Fibroblast of lung (primary cell): Measurements from ENCODE around the gene ADAMTS17. TPM values are rescaled to one million over a fixed set of nuclear protein-coding genes. Genes with fewer than 3 reads are reported as not detected.

ENCODE experiments used
- DNase-seq, 2 donors: peaks; one replicate each; pipeline versions ENCODE4 v3.0.0 to v3.0.0-alpha.2; 2010; ENCODE audit warnings: low read depth in 2 of 2
- H2AFZ ChIP-seq: 2 replicates; pipeline ENCODE4 v1.5.1; 2012; ENCODE audit warnings: low read length, control low read depth, inconsistent platforms
- H3K27ac ChIP-seq: 2 replicates; pipeline ENCODE4 v1.5.1; 2011; ENCODE audit warnings: low read length, control low read depth; ENCODE audit not compliant: insufficient read depth
- H3K27me3 ChIP-seq: 2 replicates; pipeline ENCODE4 v1.5.1; 2011; ENCODE audit warnings: mild to moderate bottlenecking, low read length; ENCODE audit not compliant: control insufficient read depth, insufficient read depth
- H3K36me3 ChIP-seq: 2 replicates; pipeline ENCODE4 v1.5.1; 2011; ENCODE audit warnings: low read length; ENCODE audit not compliant: control insufficient read depth, insufficient read depth
- H3K4me1 ChIP-seq: 2 replicates; pipeline ENCODE4 v1.5.1; 2011; ENCODE audit warnings: low read length; ENCODE audit not compliant: control insufficient read depth, insufficient read depth; ENCODE audit errors: extremely low read depth
- H3K4me2 ChIP-seq: 2 replicates; pipeline ENCODE4 v1.5.1; 2011; ENCODE audit warnings: low read length, control low read depth; ENCODE audit not compliant: insufficient read depth; ENCODE audit errors: extremely low read depth
- H3K4me3 ChIP-seq, 4 experiments: fragments of 200-600 bp in 1 of 4; sonication (generic) in 1 of 4; replicated peaks in 1 of 4; 2 replicates each; pipeline ENCODE4 v1.5.1; 2011 to 2016; ENCODE audit warnings: low read length in 4 of 4, low read depth in 3 of 4, mild to moderate bottlenecking in 3 of 4, control low read depth in 2 of 4, inconsistent platforms in 1 of 4, mixed read lengths in 1 of 4; ENCODE audit not compliant: insufficient read depth in 1 of 4; ENCODE audit errors: control extremely low read depth in 1 of 4
- H3K79me2 ChIP-seq: 2 replicates; pipeline ENCODE4 v1.5.1; 2012; ENCODE audit warnings: mild to moderate bottlenecking, low read length, inconsistent platforms; ENCODE audit not compliant: control insufficient read depth, insufficient read depth
- H3K9ac ChIP-seq: 2 replicates; pipeline ENCODE4 v1.5.1; 2011; ENCODE audit warnings: mild to moderate bottlenecking, low read length, control low read depth; ENCODE audit not compliant: insufficient read depth
- H3K9me3 ChIP-seq: 2 replicates; pipeline ENCODE4 v1.5.1; 2012; ENCODE audit warnings: low read depth, low read length; ENCODE audit not compliant: control insufficient read depth, insufficient read depth
- H4K20me1 ChIP-seq: 2 replicates; pipeline ENCODE4 v1.5.1; 2011; ENCODE audit warnings: low read length; ENCODE audit not compliant: control insufficient read depth, insufficient read depth; ENCODE audit errors: extremely low read depth
- EZH2 ChIP-seq: IDR thresholded peaks from 2 replicates; pipeline ENCODE4 v1.5.1; 2012; ENCODE audit warnings: low read length, control low read depth, mild to moderate bottlenecking; ENCODE audit errors: missing control alignments
- polyA minus RNA-seq: library from RNA; depleted of rRNA, polyadenylated mRNA; stranded (reverse); fragments of >200 nt; gene quantifications from 2 replicates; pipeline ENCODE4 v1.2.3, GENCODE V29; 2011; ENCODE audit warnings: low replicate concordance
- polyA plus RNA-seq, 2 donors: library from polyadenylated mRNA; depleted of rRNA in 1 of 2; stranded (reverse) in 1 of 2; unstranded in 1 of 2; fragments of >200 nt; gene quantifications; 2 replicates each; pipeline ENCODE4 v1.2.1, GENCODE V29; 2011 to 2012; ENCODE audit warnings: missing spikeins in 1 of 2
- total RNA-seq: library from RNA; depleted of rRNA; stranded (reverse); fragments of >200 nt; gene quantifications from 2 replicates; pipeline ENCODE4 v1.2.1, GENCODE V29; 2014
- TF ChIP-seq, protein P1 (sequence below), 2 donors: IDR thresholded peaks in 1 of 2; conservative IDR thresholded peaks in 1 of 2; 1 replicate in 1 of 2; 2 replicates in 1 of 2; pipeline ENCODE4 v1.5.1; 2011 to 2012; ENCODE audit warnings: low read length in 2 of 2, control low read depth in 1 of 2, inconsistent platforms in 1 of 2, low read depth in 1 of 2, mild to moderate bottlenecking in 1 of 2

ADAMTS17 gene, protein sequence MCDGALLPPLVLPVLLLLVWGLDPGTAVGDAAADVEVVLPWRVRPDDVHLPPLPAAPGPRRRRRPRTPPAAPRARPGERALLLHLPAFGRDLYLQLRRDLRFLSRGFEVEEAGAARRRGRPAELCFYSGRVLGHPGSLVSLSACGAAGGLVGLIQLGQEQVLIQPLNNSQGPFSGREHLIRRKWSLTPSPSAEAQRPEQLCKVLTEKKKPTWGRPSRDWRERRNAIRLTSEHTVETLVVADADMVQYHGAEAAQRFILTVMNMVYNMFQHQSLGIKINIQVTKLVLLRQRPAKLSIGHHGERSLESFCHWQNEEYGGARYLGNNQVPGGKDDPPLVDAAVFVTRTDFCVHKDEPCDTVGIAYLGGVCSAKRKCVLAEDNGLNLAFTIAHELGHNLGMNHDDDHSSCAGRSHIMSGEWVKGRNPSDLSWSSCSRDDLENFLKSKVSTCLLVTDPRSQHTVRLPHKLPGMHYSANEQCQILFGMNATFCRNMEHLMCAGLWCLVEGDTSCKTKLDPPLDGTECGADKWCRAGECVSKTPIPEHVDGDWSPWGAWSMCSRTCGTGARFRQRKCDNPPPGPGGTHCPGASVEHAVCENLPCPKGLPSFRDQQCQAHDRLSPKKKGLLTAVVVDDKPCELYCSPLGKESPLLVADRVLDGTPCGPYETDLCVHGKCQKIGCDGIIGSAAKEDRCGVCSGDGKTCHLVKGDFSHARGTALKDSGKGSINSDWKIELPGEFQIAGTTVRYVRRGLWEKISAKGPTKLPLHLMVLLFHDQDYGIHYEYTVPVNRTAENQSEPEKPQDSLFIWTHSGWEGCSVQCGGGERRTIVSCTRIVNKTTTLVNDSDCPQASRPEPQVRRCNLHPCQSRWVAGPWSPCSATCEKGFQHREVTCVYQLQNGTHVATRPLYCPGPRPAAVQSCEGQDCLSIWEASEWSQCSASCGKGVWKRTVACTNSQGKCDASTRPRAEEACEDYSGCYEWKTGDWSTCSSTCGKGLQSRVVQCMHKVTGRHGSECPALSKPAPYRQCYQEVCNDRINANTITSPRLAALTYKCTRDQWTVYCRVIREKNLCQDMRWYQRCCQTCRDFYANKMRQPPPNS
- total RNA-seq (under 0.01 and 0.17 TPM in 2 replicates), polyA plus RNA-seq (0.01 and 0.09 TPM in 2 replicates), polyA minus RNA-seq (0.98 TPM in 1 of 2 replicates, not detected in the other)
- 0.02 and 0.08 TPM in 2 replicates for polyA plus RNA-seq (2012)

GRCh38 chr15:100341750-100342560 lies at the start of gene ADAMTS17:
Gene ADAMTS17, minus strand, starts transcription at chr15:100341975. Its CDS starts 76 bp downstream, at chr15:100341899.
- TF ChIP-seq, protein P1, sequence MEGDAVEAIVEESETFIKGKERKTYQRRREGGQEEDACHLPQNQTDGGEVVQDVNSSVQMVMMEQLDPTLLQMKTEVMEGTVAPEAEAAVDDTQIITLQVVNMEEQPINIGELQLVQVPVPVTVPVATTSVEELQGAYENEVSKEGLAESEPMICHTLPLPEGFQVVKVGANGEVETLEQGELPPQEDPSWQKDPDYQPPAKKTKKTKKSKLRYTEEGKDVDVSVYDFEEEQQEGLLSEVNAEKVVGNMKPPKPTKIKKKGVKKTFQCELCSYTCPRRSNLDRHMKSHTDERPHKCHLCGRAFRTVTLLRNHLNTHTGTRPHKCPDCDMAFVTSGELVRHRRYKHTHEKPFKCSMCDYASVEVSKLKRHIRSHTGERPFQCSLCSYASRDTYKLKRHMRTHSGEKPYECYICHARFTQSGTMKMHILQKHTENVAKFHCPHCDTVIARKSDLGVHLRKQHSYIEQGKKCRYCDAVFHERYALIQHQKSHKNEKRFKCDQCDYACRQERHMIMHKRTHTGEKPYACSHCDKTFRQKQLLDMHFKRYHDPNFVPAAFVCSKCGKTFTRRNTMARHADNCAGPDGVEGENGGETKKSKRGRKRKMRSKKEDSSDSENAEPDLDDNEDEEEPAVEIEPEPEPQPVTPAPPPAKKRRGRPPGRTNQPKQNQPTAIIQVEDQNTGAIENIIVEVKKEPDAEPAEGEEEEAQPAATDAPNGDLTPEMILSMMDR (conservative IDR thresholded peaks at IDR 0.05 in 1 of 2, IDR thresholded peaks at IDR 0.05 in 1 of 2; ENCODE audit: low read depth in 1 of 2, low read length in 2 of 2), result peak; percentile 54 to 73
- TF ChIP-seq EZH2, result peak; percentile 43
- H3K4me2 ChIP-seq, result peak within 1 kb of the TSS; percentile 15
- H3K4me3 ChIP-seq, result peak within 1 kb of the TSS in 1 of 4 experiments; percentile 38
- no peaks in the 10 kb centered on the region for H3K27me3 ChIP-seq
- DNase-seq, result peak; percentile 84 to 92
- no peaks in the 10 kb centered on the region for H3K9me3 ChIP-seq
- no peak within 1 kb of the TSS for H2AFZ ChIP-seq
- H3K79me2 ChIP-seq, result no peaks in the 10 kb centered on the region
- H4K20me1 ChIP-seq, result no peaks in the 10 kb centered on the region
- no peaks in the 10 kb centered on the region for H3K36me3 ChIP-seq
- no peak within 1 kb of the TSS for H3K9ac ChIP-seq
- H3K4me1 ChIP-seq, result no peaks in the 10 kb centered on the region
- H3K27ac ChIP-seq, result no peak within 1 kb of the TSS

GRCh38 chr15:100385300-100386050 lies 43.7 kb upstream of the ADAMTS17 start:
- H3K27ac ChIP-seq, result no peak overlapping the region
- H3K9ac ChIP-seq, result no peak overlapping the region
- no peak overlapping the region for H3K4me3 ChIP-seq
- no peaks in the 10 kb centered on the region for H4K20me1 ChIP-seq
- no peaks in the 10 kb centered on the region for H3K27me3 ChIP-seq
- no peaks in the 10 kb centered on the region for H3K9me3 ChIP-seq
- H2AFZ ChIP-seq, result no peak overlapping the region
- no peaks in the 10 kb centered on the region for H3K36me3 ChIP-seq
- H3K4me1 ChIP-seq, result no peaks in the 10 kb centered on the region
- H3K79me2 ChIP-seq, result no peaks in the 10 kb centered on the region
- no peak overlapping the region for H3K4me2 ChIP-seq
- TF ChIP-seq EZH2, result no peak
- TF ChIP-seq, protein P1 (conservative IDR thresholded peaks at IDR 0.05 in 1 of 2, IDR thresholded peaks at IDR 0.05 in 1 of 2; ENCODE audit: low read depth in 1 of 2, low read length in 2 of 2), result no peak
- no peak for DNase-seq
